ENCODE measurements around the gene DISC1.

Gene DISC1

GRCh38 chr1:231814521-231814920, 187.9 kb downstream of the DISC1 start:
- TF ChIP-seq POLR2AphosphoS5 (IDR thresholded peaks at IDR 0.05; ENCODE audit: low read depth) (no peak), GABPA (IDR thresholded peaks at IDR 0.05; ENCODE audit: low read depth) (no peak), CTCF (IDR thresholded peaks at IDR 0.05; ENCODE audit: insufficient read depth, low read length) (no peak), REST (IDR thresholded peaks at IDR 0.05; ENCODE audit: insufficient replicate concordance, low read depth) (no peak), SPI1 (IDR thresholded peaks at IDR 0.05; ENCODE audit: borderline replicate concordance, low read depth) (no peak)
- Histone ChIP-seq H3K27ac (replicated peaks) (no peak overlapping the region), H3K4me3 (replicated peaks; ENCODE audit: insufficient read depth, low read length) (no peak overlapping the region), H3K27me3 (ENCODE audit: insufficient read depth, poor library complexity, severe bottlenecking) (no peaks in the 10 kb centered on the region)
- DNase-seq (ENCODE audit: low read depth in 1 of 2, low spot score in 1 of 2): no peak

GRCh38 chr1:231817801-231818200, 191.2 kb downstream of the DISC1 start:
- H3K27me3 ChIP-seq (ENCODE audit: insufficient read depth, poor library complexity, severe bottlenecking): no peaks in the 10 kb centered on the region
- TF ChIP-seq SPI1 (IDR thresholded peaks at IDR 0.05; ENCODE audit: borderline replicate concordance, low read depth) (no peak), REST (IDR thresholded peaks at IDR 0.05; ENCODE audit: insufficient replicate concordance, low read depth) (no peak), GABPA (IDR thresholded peaks at IDR 0.05; ENCODE audit: low read depth) (no peak), CTCF (IDR thresholded peaks at IDR 0.05; ENCODE audit: insufficient read depth, low read length) (no peak), POLR2AphosphoS5 (IDR thresholded peaks at IDR 0.05; ENCODE audit: low read depth) (no peak)
- no peak for DNase-seq (ENCODE audit: low read depth in 1 of 2, low spot score in 1 of 2)

GRCh38 chr1:231818337-231818736, 191.7 kb downstream of the DISC1 start:
- TF ChIP-seq SPI1 (IDR thresholded peaks at IDR 0.05; ENCODE audit: borderline replicate concordance, low read depth) (no peak), CTCF (IDR thresholded peaks at IDR 0.05; ENCODE audit: insufficient read depth, low read length) (no peak), REST (IDR thresholded peaks at IDR 0.05; ENCODE audit: insufficient replicate concordance, low read depth) (no peak), POLR2AphosphoS5 (IDR thresholded peaks at IDR 0.05; ENCODE audit: low read depth) (no peak), GABPA (IDR thresholded peaks at IDR 0.05; ENCODE audit: low read depth) (no peak)
- no peak for DNase-seq (ENCODE audit: low read depth in 1 of 2, low spot score in 1 of 2)

More at GRCh38 chr1:231817801-231818200, 191.2 kb downstream of the DISC1 start:
- Histone ChIP-seq H3K4me3 (replicated peaks; ENCODE audit: insufficient read depth, low read length) (no peak overlapping the region), H3K27ac (replicated peaks) (no peak overlapping the region)

More at GRCh38 chr1:231818337-231818736, 191.7 kb downstream of the DISC1 start:
- H3K4me3 ChIP-seq (replicated peaks; ENCODE audit: insufficient read depth, low read length): no peak overlapping the region
- H3K27me3 ChIP-seq (ENCODE audit: insufficient read depth, poor library complexity, severe bottlenecking): no peaks in the 10 kb centered on the region
- no peak overlapping the region for H3K27ac ChIP-seq (replicated peaks)

Measured in HL-60 (cell line).